Fibroblast of lung (primary cell): ENCODE data around the gene RPS15.

Experiments
- EZH2 ChIP-seq: IDR thresholded peaks from 2 replicates; pipeline ENCODE4 v1.5.1; 2012; ENCODE audit warnings: low read length, control low read depth, mild to moderate bottlenecking; ENCODE audit errors: missing control alignments
- TF ChIP-seq, protein P1 (sequence below), 2 donors: IDR thresholded peaks in 1 of 2; conservative IDR thresholded peaks in 1 of 2; 1 replicate in 1 of 2; 2 replicates in 1 of 2; pipeline ENCODE4 v1.5.1; 2011 to 2012; ENCODE audit warnings: low read length in 2 of 2, control low read depth in 1 of 2, inconsistent platforms in 1 of 2, low read depth in 1 of 2, mild to moderate bottlenecking in 1 of 2

DNA sequence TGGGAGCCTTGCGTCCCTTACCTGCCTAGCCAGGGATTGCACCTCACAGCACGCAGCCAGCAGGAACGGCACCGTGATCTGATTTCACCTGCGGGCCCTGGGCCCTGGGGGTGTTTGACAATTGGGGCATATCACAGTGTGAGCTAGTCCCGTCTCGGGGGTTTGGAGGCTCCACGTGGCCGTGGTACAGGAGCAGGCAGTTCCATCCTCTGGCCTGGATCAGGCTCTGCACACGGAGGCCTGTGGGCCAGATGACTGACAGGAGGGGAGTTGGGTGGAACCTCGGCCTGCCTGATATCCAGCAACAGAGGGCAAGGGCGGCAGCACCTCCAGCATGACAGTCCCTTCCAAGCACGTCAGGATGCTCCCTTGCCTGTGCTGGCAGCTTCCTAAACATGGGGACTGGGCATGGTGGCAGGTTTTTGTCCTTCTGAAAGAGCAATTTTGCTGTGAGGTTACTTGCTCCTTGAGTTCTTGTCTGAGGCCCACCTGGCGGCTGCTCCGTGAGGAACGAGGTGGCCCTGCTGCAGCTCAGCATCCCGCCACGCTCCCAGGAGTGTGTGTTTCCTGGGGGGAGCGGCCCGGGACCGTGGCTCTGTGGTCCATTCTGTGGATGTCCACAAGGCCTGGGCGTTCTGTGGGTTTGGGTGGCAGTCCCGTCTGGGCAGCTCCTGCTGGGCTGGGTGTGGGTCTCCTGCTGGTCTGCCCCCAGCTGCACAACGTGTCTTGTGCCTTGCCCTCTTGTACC, 6.3 kb upstream of the RPS15 start:
- TF ChIP-seq, protein P1, sequence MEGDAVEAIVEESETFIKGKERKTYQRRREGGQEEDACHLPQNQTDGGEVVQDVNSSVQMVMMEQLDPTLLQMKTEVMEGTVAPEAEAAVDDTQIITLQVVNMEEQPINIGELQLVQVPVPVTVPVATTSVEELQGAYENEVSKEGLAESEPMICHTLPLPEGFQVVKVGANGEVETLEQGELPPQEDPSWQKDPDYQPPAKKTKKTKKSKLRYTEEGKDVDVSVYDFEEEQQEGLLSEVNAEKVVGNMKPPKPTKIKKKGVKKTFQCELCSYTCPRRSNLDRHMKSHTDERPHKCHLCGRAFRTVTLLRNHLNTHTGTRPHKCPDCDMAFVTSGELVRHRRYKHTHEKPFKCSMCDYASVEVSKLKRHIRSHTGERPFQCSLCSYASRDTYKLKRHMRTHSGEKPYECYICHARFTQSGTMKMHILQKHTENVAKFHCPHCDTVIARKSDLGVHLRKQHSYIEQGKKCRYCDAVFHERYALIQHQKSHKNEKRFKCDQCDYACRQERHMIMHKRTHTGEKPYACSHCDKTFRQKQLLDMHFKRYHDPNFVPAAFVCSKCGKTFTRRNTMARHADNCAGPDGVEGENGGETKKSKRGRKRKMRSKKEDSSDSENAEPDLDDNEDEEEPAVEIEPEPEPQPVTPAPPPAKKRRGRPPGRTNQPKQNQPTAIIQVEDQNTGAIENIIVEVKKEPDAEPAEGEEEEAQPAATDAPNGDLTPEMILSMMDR (conservative IDR thresholded peaks at IDR 0.05 in 1 of 2, IDR thresholded peaks at IDR 0.05 in 1 of 2; ENCODE audit: low read depth in 1 of 2, low read length in 2 of 2): no peak
- TF ChIP-seq EZH2: no peak
